Measurements from ENCODE around the gene EGLN2. TPM values are rescaled to one million over a fixed set of nuclear protein-coding genes. Genes with fewer than 3 reads are reported as not detected.

The EGLN2 gene
- total RNA-seq, 1 experiment from 2014 or later: 131 TPM

GRCh38 chr19:40803857-40804782 lies 5.1 kb downstream of the EGLN2 start:
- H2AK5ac ChIP-seq (ENCODE audit: insufficient read length, low read length): no peak overlapping the region
- H3K4me3 Mint-ChIP-seq: peak overlapping the region; percentile 5 to 12

More at GRCh38 chr19:40803857-40804782, 5.1 kb downstream of the EGLN2 start:
- H2BK15ac ChIP-seq (ENCODE audit: low read depth, low read length): no peak overlapping the region
- H3K14ac ChIP-seq (ENCODE audit: insufficient read depth, low read length): no peak overlapping the region; the same call in 1 of the 2 replicates
- H3K79me1 ChIP-seq (ENCODE audit: insufficient read depth, low read depth, low read length, poor library complexity, severe bottlenecking): peaks cover 8% of the 10 kb centered on the region
- no peak overlapping the region for H2BK20ac ChIP-seq (ENCODE audit: low read depth, low read length, poor library complexity, severe bottlenecking)
- Mint-ChIP-seq H3K27me3 (ENCODE audit: low read depth) (no peaks in the 10 kb centered on the region; the same call in none of the 2 replicates), H3K4me1 (peaks cover 63 to 75% of the 10 kb centered on the region in 2 experiments), H3K27ac (peak overlapping the region; percentile 59 to 92 (median 74); a peak in 5 of 7 replicates), H3K36me3 (ENCODE audit: insufficient read depth in 1 of 3, low read depth in 3 of 3) (peaks cover 32 to 71% (median 58%) of the 10 kb centered on the region in 3 experiments; a peak in 6 of 7 replicates), H3K9me3 (no peaks in the 10 kb centered on the region; a peak in 2 of 5 replicates)
- no peak overlapping the region for H3K4ac ChIP-seq (ENCODE audit: low read depth, low read length)
- no peak overlapping the region for H3T11ph ChIP-seq (ENCODE audit: low read length)
- H4K5ac ChIP-seq (ENCODE audit: insufficient read length, low read depth, low read length): no peak overlapping the region
- H3K79me2 ChIP-seq (ENCODE audit: insufficient read depth, low read length): peaks cover 22% of the 10 kb centered on the region; the same call in 1 of the 2 replicates
- no peak overlapping the region for H3K23ac ChIP-seq (ENCODE audit: insufficient read length, low read depth, low read length)
- no peak overlapping the region for H2BK120ac ChIP-seq (ENCODE audit: low read depth, low read length, poor library complexity, severe bottlenecking)
- H3K4me2 ChIP-seq (ENCODE audit: insufficient read depth, insufficient read length, low read length): no peak overlapping the region
- no peak overlapping the region for H4K8ac ChIP-seq (replicated peaks; ENCODE audit: insufficient read length, low read depth, low read length)
- H2BK5ac ChIP-seq (ENCODE audit: insufficient read length, low read length): no peak overlapping the region
- peaks cover 5% of the 10 kb centered on the region for H3K23me2 ChIP-seq (ENCODE audit: insufficient read length, low read depth, low read length, poor library complexity, severe bottlenecking)
- H3K18ac ChIP-seq (ENCODE audit: insufficient read length, low read depth, low read length): no peak overlapping the region
- no peak overlapping the region for H3K9ac ChIP-seq (ENCODE audit: extremely low read depth, insufficient read length, low read length)
- no peak overlapping the region for H2BK12ac ChIP-seq (ENCODE audit: insufficient read length, low read depth, low read length)
- no peaks in the 10 kb centered on the region for H3K27me3 ChIP-seq (ENCODE audit: insufficient read depth, low read length)
- H4K20me1 ChIP-seq (ENCODE audit: control insufficient read depth, insufficient read depth, insufficient read length): peaks cover 4% of the 10 kb centered on the region
- peak; percentile 71 for DNase-seq
- H4K91ac ChIP-seq (ENCODE audit: insufficient read length, low read depth, low read length): no peak overlapping the region
- no peak overlapping the region for H3K27ac ChIP-seq (ENCODE audit: insufficient read length, low read depth, low read length)
- TF ChIP-seq, protein P1, sequence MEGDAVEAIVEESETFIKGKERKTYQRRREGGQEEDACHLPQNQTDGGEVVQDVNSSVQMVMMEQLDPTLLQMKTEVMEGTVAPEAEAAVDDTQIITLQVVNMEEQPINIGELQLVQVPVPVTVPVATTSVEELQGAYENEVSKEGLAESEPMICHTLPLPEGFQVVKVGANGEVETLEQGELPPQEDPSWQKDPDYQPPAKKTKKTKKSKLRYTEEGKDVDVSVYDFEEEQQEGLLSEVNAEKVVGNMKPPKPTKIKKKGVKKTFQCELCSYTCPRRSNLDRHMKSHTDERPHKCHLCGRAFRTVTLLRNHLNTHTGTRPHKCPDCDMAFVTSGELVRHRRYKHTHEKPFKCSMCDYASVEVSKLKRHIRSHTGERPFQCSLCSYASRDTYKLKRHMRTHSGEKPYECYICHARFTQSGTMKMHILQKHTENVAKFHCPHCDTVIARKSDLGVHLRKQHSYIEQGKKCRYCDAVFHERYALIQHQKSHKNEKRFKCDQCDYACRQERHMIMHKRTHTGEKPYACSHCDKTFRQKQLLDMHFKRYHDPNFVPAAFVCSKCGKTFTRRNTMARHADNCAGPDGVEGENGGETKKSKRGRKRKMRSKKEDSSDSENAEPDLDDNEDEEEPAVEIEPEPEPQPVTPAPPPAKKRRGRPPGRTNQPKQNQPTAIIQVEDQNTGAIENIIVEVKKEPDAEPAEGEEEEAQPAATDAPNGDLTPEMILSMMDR (conservative IDR thresholded peaks at IDR 0.05): no peak
- no peaks in the 10 kb centered on the region for H3K9me3 ChIP-seq (ENCODE audit: control insufficient read depth, low read depth, low read length)
- no peak overlapping the region for H2AFZ ChIP-seq (ENCODE audit: low read length)
- peaks cover 15% of the 10 kb centered on the region for H3K4me1 ChIP-seq (ENCODE audit: insufficient read depth, low read length)
- no CpG with 5 or more reads among the region's 6 CpGs for WGBS (ENCODE audit: extremely low coverage, insufficient read length, low lambda C conversion rate)
- no peak overlapping the region for H3K56ac ChIP-seq (ENCODE audit: insufficient read length, low read depth, low read length)
